GM18511 (cell line): ENCODE measurements around the gene KLHL13.
A peak's percentile ranks its signal among the peaks of the same experiment; 100 is the strongest.
"Not testable (repeated sequence)": the region's sequence is repeated elsewhere in the genome, so short reads cannot be mapped to it uniquely, and the experiment has no call there.

ENCODE experiments used
- ATAC-seq: cut with Tn5 transposase; IDR thresholded peaks from one replicate; pipeline ENCODE4 v1.9.1; 2021; ENCODE audit warnings: mild to moderate bottlenecking, moderate library complexity; ENCODE audit not compliant: unreplicated experiment

Gene KLHL13

GRCh38 chrX:118088084-118088483 lies 28.5 kb downstream of the KLHL13 start:
- ATAC-seq = no peak

DNA sequence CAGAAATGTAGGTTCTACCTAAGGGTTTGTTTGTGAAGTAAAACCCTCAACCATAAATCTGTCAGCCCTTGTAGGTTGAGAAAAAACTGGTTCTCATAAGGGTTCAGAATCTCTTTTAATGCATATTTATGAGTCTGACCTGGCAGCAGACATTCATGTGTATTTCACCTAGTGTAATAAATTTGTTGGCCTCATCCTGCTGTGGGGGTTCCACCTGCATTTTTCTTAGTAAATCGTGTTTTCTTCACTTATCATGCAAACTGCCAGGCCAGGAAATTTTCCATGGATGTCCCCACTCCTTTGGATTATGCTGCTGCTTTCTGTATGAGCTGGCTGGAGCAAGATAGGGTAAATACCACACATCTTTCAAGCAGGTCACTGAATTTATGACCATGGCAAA lies 42.4 kb downstream of the KLHL13 start:
- ATAC-seq = no peak

DNA sequence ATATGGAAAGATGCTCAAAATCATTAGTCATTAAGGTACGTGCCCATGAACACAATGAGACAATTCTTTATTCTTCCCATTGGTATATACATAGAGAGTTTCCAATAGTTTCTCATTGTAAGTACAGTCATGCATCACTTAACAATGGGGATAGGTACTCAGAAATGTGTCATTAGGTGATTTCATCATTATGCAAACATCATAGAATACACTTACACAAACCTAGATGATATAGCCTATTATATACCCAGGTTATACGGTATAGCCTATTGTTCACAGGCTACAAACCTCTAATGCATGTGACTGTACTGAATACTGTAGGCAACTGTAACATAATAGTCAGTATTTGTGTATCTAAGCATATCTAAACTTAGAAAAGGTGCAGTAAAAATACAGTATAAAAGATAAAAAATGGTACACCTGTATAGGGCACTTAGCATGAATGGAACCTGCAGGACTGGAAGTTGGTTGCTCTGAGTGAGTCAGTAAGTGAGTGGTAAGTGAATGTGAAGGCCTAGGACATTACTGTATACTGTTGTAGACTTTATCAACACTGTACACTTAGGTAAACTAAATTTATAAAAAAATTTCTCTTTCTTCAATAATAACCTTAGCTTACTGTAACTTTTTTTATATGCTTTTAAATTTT lies 49.6 kb downstream of the KLHL13 start:
- no peak for ATAC-seq

DNA sequence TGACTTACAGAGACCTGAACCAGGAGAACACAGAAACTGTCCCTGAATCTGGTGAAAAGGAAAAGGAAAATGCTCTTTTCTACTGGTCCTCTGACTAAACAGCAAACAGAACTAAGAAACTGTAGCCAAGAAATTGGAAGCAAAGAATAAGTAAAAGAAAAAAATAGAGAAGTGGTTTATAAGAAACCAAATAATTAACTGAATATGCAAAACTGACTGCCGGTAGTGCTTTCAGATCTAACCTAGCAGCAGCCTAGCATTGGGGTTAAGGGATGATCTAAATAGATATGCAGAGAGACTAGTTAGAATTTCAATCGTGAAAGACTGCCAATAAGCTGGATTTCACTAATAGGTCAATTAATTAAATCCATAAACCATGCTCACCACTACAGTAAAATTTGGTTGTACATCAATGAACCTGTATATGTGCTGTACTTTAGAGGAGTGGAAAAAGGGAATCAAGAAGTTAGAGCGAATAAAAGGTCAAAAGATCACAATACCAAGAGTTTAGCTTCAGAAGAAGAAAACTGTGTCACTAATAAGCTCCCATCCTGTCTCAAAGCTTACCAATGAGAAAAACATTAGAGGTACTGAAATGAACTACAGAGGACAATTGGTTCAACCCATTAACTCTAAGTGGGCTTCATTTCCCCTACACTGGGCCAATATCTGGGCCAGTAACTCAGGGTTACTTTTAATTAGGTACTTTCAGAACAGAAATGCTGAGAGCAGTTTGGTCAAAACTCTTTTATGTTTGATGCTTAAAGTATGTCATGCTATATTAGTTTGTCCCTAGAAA lies 53.6 kb downstream of the KLHL13 start:
- ATAC-seq = peak; percentile 84

GRCh38 chrX:118062048-118062789 lies 54.4 kb downstream of the KLHL13 start:
- peak; percentile 57 for ATAC-seq

- no peak for ATAC-seq
Observed at GRCh38 chrX:118058924-118059323, 57.7 kb downstream of the KLHL13 start.

- no peak for ATAC-seq
Observed at GRCh38 chrX:118056870-118057269, 59.7 kb downstream of the KLHL13 start.

- ATAC-seq = no peak
Observed at GRCh38 chrX:118049713-118050112, 66.9 kb downstream of the KLHL13 start.

DNA sequence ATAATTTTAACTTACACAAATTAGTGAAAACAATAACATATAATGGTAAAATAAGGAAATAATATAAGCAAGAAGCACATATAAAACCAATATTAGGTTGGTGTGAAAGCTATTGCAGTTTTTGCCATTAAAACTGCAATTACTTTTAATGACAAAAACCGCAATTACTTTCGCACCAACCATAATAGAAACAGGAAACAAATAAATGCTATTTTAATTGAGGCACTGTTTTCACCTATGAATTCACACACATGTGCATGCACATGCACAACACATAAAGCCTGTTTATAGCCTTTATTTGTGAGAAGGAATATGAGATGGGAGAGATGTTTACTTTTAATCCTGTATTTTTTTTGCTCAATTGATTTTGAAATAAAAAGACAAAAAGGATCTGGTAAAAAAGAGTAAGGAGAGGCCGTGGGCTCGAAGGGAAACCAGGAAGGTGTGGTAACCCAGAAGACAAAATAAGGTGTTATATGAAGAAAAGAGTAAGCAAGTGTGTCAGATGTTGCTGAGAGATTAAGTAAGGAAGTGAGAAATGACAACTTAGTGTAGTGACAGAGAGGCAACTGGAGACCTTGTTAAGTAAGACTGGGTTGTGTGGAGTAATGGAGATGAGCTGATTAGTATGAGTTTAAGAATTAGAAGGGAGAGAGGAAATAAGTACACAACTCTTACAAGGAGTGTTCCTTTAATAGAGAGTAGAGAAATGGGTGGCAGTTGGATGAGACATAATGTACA lies 69.0 kb downstream of the KLHL13 start:
- peak; percentile 67 for ATAC-seq

DNA sequence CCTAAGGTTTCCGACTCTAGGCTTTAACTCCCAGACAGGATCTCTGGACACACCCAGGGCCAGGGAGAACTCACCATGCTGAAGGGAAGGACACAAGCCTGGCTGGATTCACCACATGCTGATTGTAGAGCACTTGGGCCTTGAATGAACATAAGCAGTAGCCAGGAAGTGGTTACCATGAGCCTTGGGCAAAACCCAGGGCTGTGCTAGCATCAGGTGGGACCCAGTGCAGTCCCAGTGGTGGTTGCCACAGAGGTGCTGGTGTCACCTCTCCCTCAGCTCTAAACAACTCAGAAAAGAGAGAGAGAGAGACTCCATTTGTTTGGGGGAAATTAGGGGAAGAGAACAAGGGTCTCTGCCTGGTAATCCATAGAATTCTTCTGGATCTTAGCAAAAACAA lies 77.0 kb downstream of the KLHL13 start:
- no peak for ATAC-seq

- no peak for ATAC-seq
Observed at GRCh38 chrX:118038614-118039365, 77.8 kb downstream of the KLHL13 start.

- no peak for ATAC-seq
Observed at GRCh38 chrX:118026631-118027030, 90.0 kb downstream of the KLHL13 start.

- no peak for ATAC-seq
Observed at GRCh38 chrX:118025226-118025625, 91.4 kb downstream of the KLHL13 start.

DNA sequence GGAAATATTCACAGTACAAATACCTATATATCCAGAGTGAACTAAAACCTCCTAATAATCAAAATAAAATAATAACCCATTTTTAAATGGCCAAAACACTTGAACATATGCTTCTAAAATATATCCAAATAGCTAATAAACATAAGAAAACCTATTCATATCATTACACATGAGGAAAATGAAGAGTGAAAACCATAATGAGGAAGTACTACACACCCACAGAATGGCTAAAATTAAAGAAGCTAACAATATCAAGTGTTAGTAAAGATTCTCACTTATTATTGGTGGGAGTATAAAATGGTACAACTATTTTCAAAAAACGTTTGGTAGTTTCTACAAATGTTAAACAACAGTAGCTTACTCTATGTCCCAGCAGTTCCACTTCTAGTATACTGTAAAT lies 92.1 kb downstream of the KLHL13 start:
- ATAC-seq = no peak

DNA sequence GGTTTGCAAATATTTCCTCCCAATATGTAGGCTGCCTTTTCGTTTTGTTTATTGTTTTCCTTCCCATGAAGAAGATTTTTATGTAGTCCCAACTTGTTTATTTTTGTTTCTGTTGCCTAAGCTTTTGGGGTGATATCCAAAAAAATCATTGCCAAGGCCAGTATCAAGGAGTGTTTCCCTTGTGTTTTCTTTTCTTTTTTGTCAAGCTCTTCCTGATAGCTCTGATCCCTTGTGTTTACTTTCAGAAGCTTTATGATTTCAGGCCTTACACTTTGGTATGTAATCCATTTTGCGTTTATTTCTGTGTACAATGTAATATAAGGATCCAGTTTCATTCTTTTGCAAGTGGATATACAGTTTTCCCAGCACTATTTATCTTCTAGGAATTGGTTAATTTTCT lies 93.9 kb downstream of the KLHL13 start:
- ATAC-seq = no peak

GRCh38 chrX:118016422-118016821 lies 100.2 kb downstream of the KLHL13 start:
- no peak for ATAC-seq

DNA sequence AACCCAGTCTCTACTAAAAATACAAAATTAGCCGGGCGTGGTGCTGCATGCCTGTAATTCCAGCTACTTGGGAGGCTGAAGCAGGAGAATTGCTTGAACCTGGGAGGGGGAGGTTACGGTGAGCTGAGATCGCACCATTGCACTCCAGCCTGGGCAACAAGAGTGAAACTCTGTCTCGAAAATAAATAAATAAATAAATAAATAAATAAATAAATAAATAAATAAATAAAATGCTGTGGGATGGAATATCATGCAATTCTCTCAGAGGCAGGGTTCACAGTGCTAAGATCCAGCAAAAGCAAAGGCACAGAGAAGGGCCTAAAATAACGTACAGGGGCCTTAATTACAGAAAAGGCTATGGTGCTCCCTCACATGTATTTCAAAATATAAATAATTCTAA lies 114.2 kb downstream of the KLHL13 start:
- ATAC-seq = not testable (repeated sequence)

- no peak for ATAC-seq
Observed at GRCh38 chrX:118000518-118000917, 116.1 kb downstream of the KLHL13 start.

DNA sequence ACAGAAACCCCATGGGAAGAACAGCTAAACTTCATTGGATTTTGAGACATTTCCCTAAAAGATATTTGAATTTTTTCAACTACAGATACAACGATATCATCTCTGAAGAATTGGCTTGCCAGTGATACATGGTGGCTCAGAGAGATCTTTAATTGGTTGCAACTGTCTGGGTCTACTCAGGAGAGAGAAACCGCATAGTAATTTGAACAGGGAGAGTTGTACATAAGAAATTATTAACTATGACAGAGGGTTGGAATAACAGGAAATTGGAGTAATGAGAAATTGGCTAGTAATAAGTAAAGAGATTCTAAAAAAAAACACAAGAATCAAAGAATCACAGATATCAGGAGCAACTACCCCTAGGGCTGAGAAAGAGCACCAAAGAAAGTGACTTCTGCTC lies 118.4 kb downstream of the KLHL13 start:
- ATAC-seq = no peak

DNA sequence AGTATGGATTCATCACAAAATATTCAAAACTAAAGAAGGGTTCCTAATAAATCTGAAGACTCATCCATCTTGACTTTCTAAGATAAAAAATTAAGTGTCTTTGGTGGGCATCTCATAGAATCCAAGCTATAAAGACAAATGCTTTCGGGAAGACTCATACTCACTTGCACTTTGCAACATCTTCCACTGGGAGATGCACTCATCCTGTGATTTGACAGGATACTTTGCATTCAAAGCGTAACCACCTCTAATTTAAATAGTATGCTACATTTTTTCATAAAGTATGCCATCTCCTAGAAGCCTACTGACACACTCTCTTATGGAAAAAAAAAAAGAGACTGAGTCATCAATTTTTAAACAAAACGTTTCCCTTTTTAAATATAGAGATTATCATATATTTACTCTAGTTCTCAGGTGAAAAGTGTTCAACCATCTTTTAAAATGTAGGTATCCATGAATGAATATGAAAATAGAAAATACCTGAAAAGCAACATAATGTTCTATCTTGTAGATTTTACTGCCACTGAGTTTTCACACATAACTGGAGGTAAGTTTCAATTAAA lies 119.6 kb downstream of the KLHL13 start:
- no peak for ATAC-seq
